KMS-11 (cell line): ENCODE results near the gene ORM1.
"Not testable (repeated sequence)": the region's sequence is repeated elsewhere in the genome, so short reads cannot be mapped to it uniquely, and the experiment has no call there.

Source experiments
- H2AFZ ChIP-seq: fragments of 200-600 bp; sonication (generic); 2 replicates; pipeline ENCODE4 v1.6.1; 2016; ENCODE audit warnings: antibody characterized with exemption, mixed run types, low read depth
- H3K27ac ChIP-seq: fragments of 200-600 bp; sonication (generic); 2 replicates; pipeline ENCODE4 v1.6.1; 2016; ENCODE audit warnings: mild to moderate bottlenecking, mixed run types
- H3K27me3 ChIP-seq: fragments of 200-600 bp; sonication (generic); 2 replicates; pipeline ENCODE4 v1.6.1; 2017; ENCODE audit warnings: mild to moderate bottlenecking, low read depth, mixed run types, moderate library complexity; ENCODE audit not compliant: insufficient read depth
- H3K36me3 ChIP-seq: fragments of 200-600 bp; sonication (generic); 2 replicates; pipeline ENCODE4 v1.6.1; 2017; ENCODE audit warnings: mild to moderate bottlenecking, mixed run types; ENCODE audit not compliant: insufficient read depth
- H3K4me1 ChIP-seq: fragments of 200-600 bp; sonication (generic); 2 replicates; pipeline ENCODE4 v1.6.1; 2016; ENCODE audit warnings: mild to moderate bottlenecking, low read depth, mixed run types; ENCODE audit not compliant: poor library complexity, severe bottlenecking
- H3K4me2 ChIP-seq: fragments of 200-600 bp; sonication (generic); 2 replicates; pipeline ENCODE4 v1.7.0; 2016; ENCODE audit warnings: mild to moderate bottlenecking, mixed run types
- H3K4me3 ChIP-seq: fragments of 200-600 bp; sonication (generic); IDR thresholded peaks from 2 replicates; pipeline ENCODE4 v1.6.1; 2017; ENCODE audit warnings: low read depth, low read length, mixed read lengths; ENCODE audit not compliant: insufficient read depth
- H3K79me2 ChIP-seq: fragments of 200-600 bp; sonication (generic); 2 replicates; pipeline ENCODE4 v1.6.1; 2016; ENCODE audit warnings: low read depth, mixed run types; ENCODE audit not compliant: insufficient read depth
- H3K9ac ChIP-seq: fragments of 200-600 bp; sonication (generic); 2 replicates; pipeline ENCODE4 v1.6.1; 2016; ENCODE audit warnings: mild to moderate bottlenecking, mixed run types
- H4K20me1 ChIP-seq: fragments of 200-600 bp; sonication (generic); 2 replicates; pipeline ENCODE4 v1.6.1; 2016; ENCODE audit warnings: mild to moderate bottlenecking, mixed run types; ENCODE audit not compliant: insufficient read depth
- TF ChIP-seq, protein P1 (sequence below): fragments of 200-600 bp; sonication (generic); conservative IDR thresholded peaks from 2 replicates; pipeline ENCODE4 v1.6.1; 2017; ENCODE audit warnings: low read depth, mild to moderate bottlenecking, antibody characterized with exemption, low read length, moderate library complexity, mixed read lengths

Gene ORM1

DNA sequence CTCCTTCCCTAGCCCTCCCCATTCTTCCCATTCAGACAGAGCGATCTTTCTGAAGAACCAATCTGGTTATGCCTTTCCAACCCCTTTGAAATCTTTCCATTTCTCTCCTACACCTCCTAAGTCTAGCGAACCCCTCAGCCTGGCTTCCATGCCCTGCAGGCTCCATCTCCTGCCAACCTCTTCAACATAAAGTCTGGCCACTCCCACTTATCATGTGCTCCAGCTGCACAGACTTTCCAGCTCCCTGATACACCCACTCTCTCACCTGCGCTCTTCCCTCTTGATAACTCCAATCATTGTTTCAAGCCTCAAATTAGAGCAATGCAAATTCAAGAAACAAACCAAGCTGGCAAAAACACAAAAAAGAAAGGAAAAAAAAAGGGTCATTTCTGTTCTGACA lies 3.8 kb upstream of the ORM1 start:
- Histone ChIP-seq H2AFZ (no peak overlapping the region), H3K4me1 (peaks cover 9% of the 10 kb centered on the region), H3K79me2 (no peaks in the 10 kb centered on the region), H3K4me3 (no peak overlapping the region), H4K20me1 (no peaks in the 10 kb centered on the region), H3K27me3 (no peaks in the 10 kb centered on the region), H3K36me3 (no peaks in the 10 kb centered on the region), H3K9ac (no peak overlapping the region), H3K4me2 (no peak overlapping the region), H3K27ac (no peak overlapping the region)
- TF ChIP-seq, protein P1, sequence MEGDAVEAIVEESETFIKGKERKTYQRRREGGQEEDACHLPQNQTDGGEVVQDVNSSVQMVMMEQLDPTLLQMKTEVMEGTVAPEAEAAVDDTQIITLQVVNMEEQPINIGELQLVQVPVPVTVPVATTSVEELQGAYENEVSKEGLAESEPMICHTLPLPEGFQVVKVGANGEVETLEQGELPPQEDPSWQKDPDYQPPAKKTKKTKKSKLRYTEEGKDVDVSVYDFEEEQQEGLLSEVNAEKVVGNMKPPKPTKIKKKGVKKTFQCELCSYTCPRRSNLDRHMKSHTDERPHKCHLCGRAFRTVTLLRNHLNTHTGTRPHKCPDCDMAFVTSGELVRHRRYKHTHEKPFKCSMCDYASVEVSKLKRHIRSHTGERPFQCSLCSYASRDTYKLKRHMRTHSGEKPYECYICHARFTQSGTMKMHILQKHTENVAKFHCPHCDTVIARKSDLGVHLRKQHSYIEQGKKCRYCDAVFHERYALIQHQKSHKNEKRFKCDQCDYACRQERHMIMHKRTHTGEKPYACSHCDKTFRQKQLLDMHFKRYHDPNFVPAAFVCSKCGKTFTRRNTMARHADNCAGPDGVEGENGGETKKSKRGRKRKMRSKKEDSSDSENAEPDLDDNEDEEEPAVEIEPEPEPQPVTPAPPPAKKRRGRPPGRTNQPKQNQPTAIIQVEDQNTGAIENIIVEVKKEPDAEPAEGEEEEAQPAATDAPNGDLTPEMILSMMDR, result no peak

DNA sequence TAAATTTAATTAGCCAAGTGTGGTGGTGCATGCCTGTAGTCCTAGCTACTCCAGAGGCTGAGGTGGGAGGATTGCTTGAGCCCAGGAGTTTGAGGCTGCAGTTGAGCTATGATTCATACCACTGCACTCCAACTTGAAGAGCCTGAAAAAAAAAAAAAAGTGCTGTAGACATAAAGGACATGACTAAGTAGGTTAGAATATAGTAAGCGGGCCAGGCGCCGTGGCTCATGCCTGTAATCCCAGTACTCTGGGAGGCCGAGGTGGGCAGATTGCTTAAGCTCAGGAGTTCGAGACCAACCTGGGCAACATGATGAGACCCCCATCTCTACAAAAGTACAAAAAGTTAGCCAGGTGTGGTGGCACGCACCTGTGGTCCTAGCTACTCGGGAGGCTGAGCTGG lies 2.2 kb upstream of the ORM1 start:
- H4K20me1 ChIP-seq, H3K27me3 ChIP-seq, H3K9ac ChIP-seq, H3K4me1 ChIP-seq, H3K79me2 ChIP-seq, H3K4me2 ChIP-seq, H3K27ac ChIP-seq, H2AFZ ChIP-seq, H3K36me3 ChIP-seq, H3K4me3 ChIP-seq: not testable (repeated sequence)

DNA sequence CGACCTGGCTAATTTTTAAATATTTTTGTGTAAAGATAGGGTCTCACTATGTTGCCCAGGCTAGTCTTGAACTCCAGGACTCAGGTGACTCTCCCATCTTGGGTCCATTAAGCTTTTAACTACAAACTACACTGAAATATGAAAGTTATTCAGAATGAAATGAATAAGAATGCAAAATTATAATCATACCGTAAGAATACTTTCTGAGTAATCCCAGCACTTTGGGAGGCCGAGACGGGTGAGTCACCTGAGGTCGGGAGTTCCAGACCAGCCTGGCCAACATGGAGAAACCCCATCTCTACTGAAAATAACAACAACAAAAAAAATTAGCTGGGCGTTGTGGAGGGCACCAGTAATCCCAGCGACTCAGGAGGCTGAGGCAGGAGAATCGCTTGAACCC lies 1.1 kb upstream of the ORM1 start:
- Histone ChIP-seq H2AFZ (no peak overlapping the region), H3K4me2 (no peak overlapping the region), H3K4me3 (no peak overlapping the region), H3K27ac (no peak overlapping the region), H3K36me3 (no peaks in the 10 kb centered on the region), H3K79me2 (no peaks in the 10 kb centered on the region), H3K4me1 (peaks cover 9% of the 10 kb centered on the region), H4K20me1 (no peaks in the 10 kb centered on the region), H3K9ac (no peak overlapping the region), H3K27me3 (no peaks in the 10 kb centered on the region)
- TF ChIP-seq, protein P1, result no peak

DNA sequence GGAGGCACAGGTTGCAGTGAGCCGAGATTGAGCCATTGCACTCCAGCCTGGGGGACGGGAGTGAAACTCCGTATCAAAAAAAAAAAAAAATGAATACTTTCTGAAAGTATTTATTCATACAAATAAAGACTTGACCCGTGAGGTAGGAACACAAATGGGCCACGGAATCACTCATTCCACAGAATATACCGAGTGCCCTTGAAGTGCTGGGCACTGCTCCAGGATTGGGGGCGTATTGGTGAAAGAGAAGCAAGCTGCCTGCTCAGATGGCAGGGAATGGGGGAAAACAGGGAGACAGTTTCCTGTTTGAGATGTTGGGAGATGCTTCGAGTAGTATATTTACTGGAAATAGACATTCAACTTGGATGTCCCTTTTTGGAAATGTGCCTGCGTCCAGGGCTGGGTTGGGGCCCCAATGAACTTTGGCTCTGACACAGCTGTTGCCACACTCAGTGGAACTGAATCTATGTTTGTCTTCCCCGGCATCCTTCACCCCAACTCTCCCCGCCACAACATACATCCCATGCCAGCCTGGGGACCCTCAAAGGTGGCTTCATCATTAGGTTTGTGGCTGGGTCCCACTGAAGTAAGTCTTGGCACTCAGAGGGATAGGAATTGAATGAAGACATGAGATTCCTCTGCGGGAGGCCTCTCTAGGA lies 609 bp upstream of the ORM1 start:
- H2AFZ ChIP-seq, H3K79me2 ChIP-seq, H3K27me3 ChIP-seq, H3K4me2 ChIP-seq, H3K4me1 ChIP-seq, H3K36me3 ChIP-seq, H4K20me1 ChIP-seq, H3K27ac ChIP-seq, H3K9ac ChIP-seq, H3K4me3 ChIP-seq: not testable (repeated sequence)

DNA sequence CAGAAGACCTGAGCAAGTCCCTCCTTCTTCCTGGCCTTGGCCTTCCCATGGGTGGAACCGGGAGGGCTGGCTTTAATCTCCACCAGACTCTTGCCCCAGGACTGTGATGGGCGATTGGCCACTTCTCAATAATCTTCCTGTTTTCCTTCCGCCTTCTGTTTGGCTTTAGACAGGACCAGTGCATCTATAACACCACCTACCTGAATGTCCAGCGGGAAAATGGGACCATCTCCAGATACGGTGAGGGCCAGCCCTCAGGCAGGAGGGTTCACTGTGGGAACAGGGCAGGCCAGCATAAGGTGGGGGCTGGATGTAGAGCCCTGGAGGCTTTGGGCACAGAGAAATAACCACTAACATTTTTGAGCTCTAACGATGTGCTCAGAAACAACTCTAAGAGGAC lies 951 bp downstream of the ORM1 start:
- not testable (repeated sequence) for H3K4me3 ChIP-seq, H3K4me2 ChIP-seq, H3K9ac ChIP-seq, H3K36me3 ChIP-seq, H3K4me1 ChIP-seq, H3K27ac ChIP-seq, H3K27me3 ChIP-seq, H4K20me1 ChIP-seq, H3K79me2 ChIP-seq, H2AFZ ChIP-seq

DNA sequence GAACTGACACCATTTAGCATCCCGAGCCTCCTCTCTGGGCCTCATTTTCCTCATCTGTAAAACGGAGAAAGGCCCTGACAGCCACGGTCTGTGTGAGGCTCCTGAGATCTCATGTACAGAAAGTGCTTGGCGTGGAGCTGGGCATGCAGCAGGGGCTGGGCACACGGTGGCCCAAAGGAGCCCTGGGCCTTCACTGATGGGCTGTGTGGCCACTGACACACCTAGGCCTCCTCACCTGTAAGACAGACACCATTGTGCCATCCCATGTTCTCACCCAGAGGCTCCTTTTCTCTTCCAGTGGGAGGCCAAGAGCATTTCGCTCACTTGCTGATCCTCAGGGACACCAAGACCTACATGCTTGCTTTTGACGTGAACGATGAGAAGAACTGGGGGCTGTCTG lies 1.6 kb downstream of the ORM1 start:
- H3K4me2 ChIP-seq, result no peak overlapping the region
- no peak overlapping the region for H3K27ac ChIP-seq
- H3K4me1 ChIP-seq, result no peaks in the 10 kb centered on the region
- H4K20me1 ChIP-seq, result no peaks in the 10 kb centered on the region
- H2AFZ ChIP-seq, result no peak overlapping the region
- no peaks in the 10 kb centered on the region for H3K27me3 ChIP-seq
- no peak overlapping the region for H3K4me3 ChIP-seq
- H3K79me2 ChIP-seq, result no peaks in the 10 kb centered on the region
- TF ChIP-seq, protein P1, result no peak
- H3K9ac ChIP-seq, result no peak overlapping the region
- no peaks in the 10 kb centered on the region for H3K36me3 ChIP-seq

DNA sequence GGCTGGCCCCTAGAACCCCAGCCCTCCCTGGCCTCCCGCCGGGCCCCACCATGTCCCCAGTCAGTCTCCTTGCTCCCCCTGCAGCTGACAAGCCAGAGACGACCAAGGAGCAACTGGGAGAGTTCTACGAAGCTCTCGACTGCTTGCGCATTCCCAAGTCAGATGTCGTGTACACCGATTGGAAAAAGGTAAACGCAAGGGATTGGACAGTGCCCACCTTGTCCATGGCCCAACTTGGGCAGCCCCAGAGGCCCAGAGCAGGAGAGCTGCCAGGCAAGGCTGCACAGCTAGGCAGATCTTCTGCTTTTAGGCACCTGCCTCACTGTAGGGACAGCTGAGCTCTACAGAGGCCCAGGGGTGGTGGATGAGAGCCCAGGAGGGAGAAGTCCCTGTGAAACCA lies 2.1 kb downstream of the ORM1 start:
- not testable (repeated sequence) for H2AFZ ChIP-seq, H4K20me1 ChIP-seq, H3K4me1 ChIP-seq, H3K27me3 ChIP-seq, H3K4me2 ChIP-seq, H3K27ac ChIP-seq, H3K79me2 ChIP-seq, H3K4me3 ChIP-seq, H3K36me3 ChIP-seq, H3K9ac ChIP-seq

DNA sequence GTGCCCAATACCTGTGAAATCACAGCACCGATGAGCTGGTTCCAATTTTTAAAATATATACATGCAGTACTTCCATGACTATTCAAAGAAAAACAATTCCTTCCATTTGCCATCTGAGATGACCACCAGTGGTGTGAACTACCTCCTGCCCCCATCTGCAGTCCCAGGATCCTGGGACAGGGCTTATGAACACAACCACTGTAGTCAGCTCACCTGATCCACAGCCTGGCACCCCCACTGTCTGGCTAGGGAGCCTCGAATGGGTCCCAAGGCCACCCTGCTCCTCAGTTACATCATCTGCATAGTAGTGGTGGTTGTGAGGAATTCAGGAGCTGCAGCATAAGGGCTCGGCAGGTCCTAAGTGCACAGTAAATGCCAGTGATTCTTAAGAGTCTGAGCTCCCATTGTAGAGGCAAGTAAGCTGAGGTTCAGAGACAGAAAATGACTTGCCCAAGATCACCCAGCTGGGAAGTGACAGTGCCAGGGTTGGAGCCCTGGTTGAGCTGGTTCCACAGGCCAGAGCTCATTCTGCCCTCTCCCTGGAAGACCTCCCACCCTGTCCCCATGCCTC lies 2.9 kb downstream of the ORM1 start:
- not testable (repeated sequence) for H3K4me2 ChIP-seq, H3K9ac ChIP-seq, H3K79me2 ChIP-seq, H3K27ac ChIP-seq, H3K36me3 ChIP-seq, H2AFZ ChIP-seq, H3K27me3 ChIP-seq, H3K4me1 ChIP-seq, H4K20me1 ChIP-seq, H3K4me3 ChIP-seq
